ENCODE data around the gene VMA21.

VMA21 gene

GRCh38 chrX:151396825-151397740 lies at the start of gene VMA21:
Gene VMA21 (plus strand): TSS chrX:151397206. CDS start chrX:151397309, 103 bp downstream.
- DNase-seq, result peak; percentile 81 to 92

GRCh38 chrX:151359341-151359740 lies 37.7 kb upstream of the VMA21 start:
- no peak for DNase-seq

- peak in 1 of 2 experiments; percentile 17 for DNase-seq
Measured at GRCh38 chrX:151359931-151360871, 36.8 kb upstream of the VMA21 start.

- no peak for DNase-seq
Measured at GRCh38 chrX:151363316-151363715, 33.7 kb upstream of the VMA21 start.

- no peak for DNase-seq
Measured at GRCh38 chrX:151365579-151365978, 31.4 kb upstream of the VMA21 start.

GRCh38 chrX:151370906-151371305 lies 26.1 kb upstream of the VMA21 start:
- DNase-seq, result no peak

GRCh38 chrX:151384807-151385206 lies 12.2 kb upstream of the VMA21 start:
- no peak for DNase-seq

GRCh38 chrX:151386838-151387459 lies 10.1 kb upstream of the VMA21 start:
- no peak for DNase-seq

- DNase-seq, result no peak
Measured at GRCh38 chrX:151391722-151392121, 5.3 kb upstream of the VMA21 start.

- DNase-seq, result peak in 1 of 2 experiments; percentile 41
Measured at GRCh38 chrX:151393514-151393913, 3.5 kb upstream of the VMA21 start.

GRCh38 chrX:151396042-151396824 lies 773 bp upstream of the VMA21 start:
- DNase-seq, result peak in 1 of 2 experiments; percentile 71

- no peak for DNase-seq
Measured at GRCh38 chrX:151397741-151398070, 700 bp downstream of the VMA21 start.

- DNase-seq, result no peak
Measured at GRCh38 chrX:151398346-151398745, 1.3 kb downstream of the VMA21 start.

- DNase-seq, result no peak
Measured at GRCh38 chrX:151402719-151403390, 5.8 kb downstream of the VMA21 start.

- DNase-seq, result no peak
Measured at GRCh38 chrX:151416579-151416978, 19.6 kb downstream of the VMA21 start.

- no peak for DNase-seq
Measured at GRCh38 chrX:151419782-151420181, 22.8 kb downstream of the VMA21 start.

GRCh38 chrX:151424505-151424904 lies 27.5 kb downstream of the VMA21 start:
- no peak for DNase-seq

GRCh38 chrX:151448509-151448908 lies 51.5 kb downstream of the VMA21 start:
- DNase-seq, result no peak

GRCh38 chrX:151458824-151459223 lies 61.8 kb downstream of the VMA21 start:
- no peak for DNase-seq
